COLO668 (cell line): Measurements from ENCODE around the gene QARS1.

Source experiments
- DNase-seq: peaks from one replicate; lab custom pipeline; 2025; ENCODE audit not compliant: unreplicated experiment; lab: John Stamatoyannopoulos, UW

QARS1 gene

DNA sequence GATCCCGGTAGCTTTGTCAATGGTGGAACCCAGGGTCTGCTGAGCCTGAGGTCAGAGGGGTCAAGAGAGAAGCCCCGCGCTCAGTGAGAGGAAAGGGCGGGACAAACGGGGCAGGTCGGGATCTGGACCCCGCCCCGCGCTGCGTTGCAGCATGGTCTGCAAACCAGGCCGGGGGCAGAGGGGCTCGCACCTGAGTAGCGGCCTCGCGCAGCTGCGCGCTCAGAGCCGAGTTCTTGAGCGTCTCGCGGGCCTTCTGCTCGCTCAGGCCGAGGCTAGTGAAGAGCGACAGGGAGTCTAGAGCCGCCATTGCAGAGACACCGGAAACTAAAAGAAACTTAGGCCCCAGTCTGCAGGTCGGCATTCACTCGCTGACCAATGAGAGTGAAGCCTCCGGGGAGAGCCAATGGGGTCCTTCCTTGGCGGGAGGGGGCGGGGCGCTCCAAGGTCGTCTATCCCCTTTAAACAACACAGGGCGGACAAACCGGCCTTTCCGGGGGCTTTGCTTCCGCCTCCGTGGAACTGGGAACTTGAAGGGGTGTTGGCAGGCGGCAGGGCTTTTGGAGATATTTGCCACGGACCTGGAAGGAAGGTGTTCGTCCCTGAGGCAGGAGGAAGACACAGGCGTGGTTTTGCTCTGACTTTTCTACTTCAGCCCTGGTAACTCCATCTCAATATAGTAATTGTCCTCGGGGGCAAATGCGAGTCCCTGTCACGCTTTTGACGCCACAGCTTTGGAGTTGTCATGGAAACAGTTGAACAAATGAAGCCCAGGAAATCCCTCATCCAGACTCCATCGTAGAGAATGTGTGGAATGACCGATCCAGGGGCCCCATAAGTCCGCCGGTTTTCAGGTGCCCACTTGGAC, at the start of gene QARS1:
Gene QARS1, minus strand, starts transcription at position 331 of the 865 bp plus-strand sequence. Its CDS starts 24 bp downstream, at position 307.
- DNase-seq = peak; percentile 81

DNA sequence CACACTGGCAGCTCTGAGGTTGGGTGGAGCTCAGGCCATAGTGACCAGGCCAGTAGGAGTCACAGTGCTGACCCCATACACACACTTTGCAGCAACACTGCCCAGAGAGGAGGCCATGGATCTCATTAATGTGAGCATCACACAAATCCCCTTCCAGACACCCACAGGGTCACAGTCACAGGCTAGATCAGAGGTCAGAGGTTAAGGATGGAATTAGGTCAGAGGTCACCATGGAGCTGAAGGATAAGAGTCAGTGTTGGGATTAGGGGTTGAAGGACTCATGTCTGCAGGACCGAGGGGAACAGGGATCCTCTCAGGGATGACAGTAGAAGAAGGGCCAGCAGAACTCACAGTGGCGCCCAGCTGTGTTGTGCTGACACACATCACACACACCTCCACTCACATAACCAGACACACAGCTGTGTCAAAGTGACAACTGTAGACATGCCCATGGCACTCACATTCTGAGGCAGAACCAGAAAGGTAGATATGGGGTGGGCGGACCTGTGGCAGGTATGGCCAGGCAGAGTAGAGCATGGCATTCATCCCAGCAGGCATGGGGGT, 48.9 kb upstream of the QARS1 start:
- no peak for DNase-seq

DNA sequence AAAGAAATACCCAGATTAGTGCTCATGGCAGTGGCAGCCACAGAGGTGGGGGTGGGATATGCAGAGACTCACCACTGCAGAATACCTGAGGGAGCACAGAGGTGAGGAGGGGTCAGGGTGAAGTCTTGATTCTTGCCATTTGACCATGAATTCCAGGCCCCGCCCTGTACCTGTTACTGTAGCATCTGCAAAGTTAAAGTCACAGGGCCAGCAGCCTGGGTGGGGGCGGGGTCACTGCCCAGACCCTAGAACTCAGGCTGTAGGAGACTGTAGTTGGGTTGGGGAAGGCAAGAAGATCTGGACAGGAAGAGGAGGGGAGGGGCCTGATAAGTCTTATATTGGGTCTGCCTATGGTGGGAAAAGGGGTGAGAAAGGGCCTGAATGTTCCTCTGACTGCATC, 47.1 kb upstream of the QARS1 start:
- no peak for DNase-seq

- DNase-seq = no peak
Observed at GRCh38 chr3:49148159-49148558, 43.6 kb upstream of the QARS1 start.

GRCh38 chr3:49140080-49140479, 35.5 kb upstream of the QARS1 start:
- DNase-seq = no peak

GRCh38 chr3:49135499-49135898, 30.9 kb upstream of the QARS1 start:
- no peak for DNase-seq

DNA sequence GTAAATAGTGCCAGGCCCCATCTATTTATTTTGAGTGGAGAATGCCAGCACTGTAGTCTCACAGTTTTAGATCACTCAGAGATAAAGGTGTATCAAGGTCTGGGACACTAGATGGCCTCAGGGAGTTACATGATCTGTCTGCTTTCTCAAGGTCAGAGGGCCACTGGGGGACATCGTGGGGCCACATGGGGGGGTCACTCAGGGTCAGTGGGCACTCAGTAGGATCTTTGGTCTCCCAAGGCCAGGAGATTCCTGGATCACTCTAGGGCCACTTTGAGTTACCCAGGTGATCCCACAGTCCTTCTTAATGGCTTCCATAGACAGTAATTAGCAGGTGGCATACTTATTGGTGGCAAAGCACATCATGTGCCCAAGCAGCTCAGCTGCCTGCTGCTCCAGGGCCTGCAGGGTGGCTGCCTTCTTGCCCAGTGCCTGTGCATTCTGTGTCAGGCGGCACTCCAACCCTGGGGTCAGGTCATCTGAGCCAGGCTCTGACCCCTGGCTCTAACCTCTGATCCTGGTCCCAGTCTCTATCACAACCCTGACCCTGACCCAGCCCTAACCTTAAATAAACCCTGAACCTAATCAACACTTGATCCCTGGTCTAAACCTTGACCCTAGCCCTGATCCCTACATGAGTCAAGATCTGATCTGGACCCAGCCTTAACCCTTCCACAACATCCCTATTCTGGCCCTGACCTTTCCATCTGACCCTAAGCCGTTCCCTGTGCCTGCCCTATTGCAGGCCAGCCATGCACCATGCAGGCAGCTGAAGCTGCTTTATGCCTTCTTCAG, 30.1 kb upstream of the QARS1 start:
- DNase-seq = no peak

DNA sequence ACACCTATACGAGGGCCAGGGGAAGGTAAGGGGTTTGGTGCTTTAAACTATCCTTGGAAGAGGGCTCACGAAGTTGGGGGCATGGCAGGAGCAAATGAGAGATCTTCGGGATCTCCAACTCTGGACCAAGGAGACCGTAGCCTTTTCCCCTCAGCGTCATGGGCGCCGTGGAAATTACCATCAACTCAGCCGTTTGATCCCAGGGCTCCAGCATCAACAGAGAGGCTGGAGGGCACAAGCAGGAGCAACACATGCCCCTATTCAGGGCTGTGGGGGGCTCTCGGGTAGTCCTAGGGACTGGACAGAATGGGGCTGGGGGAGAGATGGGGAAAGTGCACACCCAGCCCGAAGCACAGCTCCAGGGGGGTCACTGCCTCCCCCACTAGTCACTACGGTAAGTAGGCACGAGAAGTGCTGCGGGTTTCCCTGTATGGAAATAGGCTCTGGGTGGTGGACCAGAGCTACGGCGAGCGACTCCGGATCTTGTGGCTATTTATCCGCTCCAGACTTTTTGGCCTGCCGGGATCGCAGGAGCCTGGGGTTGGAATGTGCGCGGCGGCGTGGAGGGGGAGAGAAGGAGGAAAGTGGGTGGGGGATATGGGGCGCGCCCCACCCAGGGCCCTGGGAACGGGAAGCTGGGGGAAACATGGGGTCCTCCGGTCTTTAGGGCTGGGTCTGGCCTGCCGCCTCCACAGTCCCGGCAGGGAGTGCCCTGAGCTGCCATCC, 28.8 kb upstream of the QARS1 start:
- peak; percentile 65 for DNase-seq

- peak; percentile 29 for DNase-seq
Observed at GRCh38 chr3:49132437-49133225, 28.1 kb upstream of the QARS1 start, which contains the start of gene LAMB2. Gene LAMB2, minus strand, starts transcription at chr3:49133050. Its CDS starts 183 bp downstream, at chr3:49132867.

- DNase-seq = no peak
Observed at GRCh38 chr3:49132073-49132436, 27.5 kb upstream of the QARS1 start.

- DNase-seq = no peak
Observed at GRCh38 chr3:49131576-49131975, 27.0 kb upstream of the QARS1 start.

DNA sequence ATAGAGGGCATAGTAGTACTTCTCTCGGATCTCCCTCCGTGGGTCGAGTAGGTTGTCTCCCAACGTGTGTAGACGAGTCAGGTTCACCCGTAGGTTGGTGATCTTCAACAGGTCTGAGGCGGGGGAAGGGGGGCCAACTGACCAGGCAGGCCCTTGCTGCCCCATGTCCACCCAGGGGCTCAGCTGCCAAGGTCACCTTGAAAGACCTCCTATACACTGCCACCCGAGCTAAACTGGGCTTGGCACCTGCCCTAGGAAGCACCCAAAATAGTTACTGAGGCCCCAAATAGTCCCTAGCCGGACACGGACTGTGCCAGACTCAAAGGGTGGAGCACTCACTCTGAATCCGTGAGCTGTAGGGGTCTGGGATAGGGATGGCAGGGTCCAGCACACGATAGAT, 26.5 kb upstream of the QARS1 start:
- no peak for DNase-seq

- DNase-seq = peak; percentile 1
Observed at GRCh38 chr3:49124991-49125670, 20.6 kb upstream of the QARS1 start.

GRCh38 chr3:49124203-49124602, 19.6 kb upstream of the QARS1 start:
- no peak for DNase-seq

DNA sequence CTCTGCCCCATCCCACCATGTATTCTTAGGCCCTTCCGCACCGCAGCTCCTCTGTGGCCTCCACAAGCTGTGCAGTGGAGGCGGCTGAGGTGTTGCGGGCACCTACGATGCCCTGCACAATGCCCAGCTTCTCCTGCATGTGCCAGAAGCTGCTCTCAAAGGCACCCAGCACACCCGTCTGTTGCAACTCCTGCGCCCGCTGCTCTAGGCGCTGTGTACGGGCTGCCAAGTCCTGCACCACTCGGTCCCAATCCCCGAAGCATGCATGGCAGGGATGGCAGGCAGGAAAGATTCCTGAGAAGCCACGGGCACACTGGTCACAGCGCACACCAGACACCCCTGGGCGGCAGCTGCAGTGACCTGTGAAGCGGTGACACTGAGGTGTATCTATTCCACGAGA, 19.1 kb upstream of the QARS1 start:
- DNase-seq = no peak

GRCh38 chr3:49122886-49123545, 18.5 kb upstream of the QARS1 start:
- DNase-seq = no peak

DNA sequence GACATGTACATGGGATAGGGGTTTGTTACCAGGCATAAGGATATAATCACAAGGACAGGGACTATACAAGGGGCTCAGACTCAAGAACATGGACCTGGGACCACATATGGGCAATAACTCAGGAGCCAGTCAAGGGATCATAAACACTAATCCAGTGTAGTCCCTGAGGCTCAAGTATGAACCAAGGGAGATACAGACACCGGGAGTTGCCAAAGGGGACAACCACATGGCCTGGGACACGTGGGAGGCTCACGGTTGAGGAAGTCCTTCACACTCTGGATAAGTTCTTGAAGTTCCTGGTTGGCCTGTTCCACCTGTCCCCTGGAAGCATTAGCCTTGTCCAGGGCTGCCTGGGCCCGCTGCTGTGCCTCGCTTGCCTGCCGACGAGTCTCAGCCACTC, 17.9 kb upstream of the QARS1 start:
- no peak for DNase-seq

DNA sequence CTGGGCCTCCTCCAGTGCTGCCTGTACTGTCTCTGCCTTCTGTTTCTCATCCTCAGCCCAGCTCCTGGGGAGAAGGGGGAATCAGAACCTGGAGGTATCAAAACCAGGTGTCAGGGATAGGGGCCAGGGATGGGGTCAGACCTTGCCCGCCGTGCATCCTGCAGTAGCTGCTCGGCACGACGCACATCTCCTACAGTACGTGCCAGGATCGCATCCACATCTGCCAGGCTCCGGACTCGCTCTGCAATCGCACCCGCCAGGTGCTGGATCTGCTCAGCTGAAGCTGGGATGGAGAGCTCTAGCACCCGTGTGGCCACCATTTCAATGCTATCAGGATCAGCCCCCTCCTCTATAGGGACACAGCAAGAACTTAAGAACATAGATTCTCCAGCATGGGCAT, 17.5 kb upstream of the QARS1 start:
- DNase-seq = no peak

- no peak for DNase-seq
Observed at GRCh38 chr3:49121132-49121736, 16.7 kb upstream of the QARS1 start.
